ENCODE results near the gene PCK2. TPM values are rescaled to one million over a fixed set of nuclear protein-coding genes. Genes with fewer than 3 reads are reported as not detected.
"Not testable (repeated sequence)": the region's sequence is repeated elsewhere in the genome, so short reads cannot be mapped to it uniquely, and the experiment has no call there.

Gene PCK2
- total RNA-seq, 1 donor from 2014 or later, result 39.1 TPM

- no peak for DNase-seq (ENCODE audit: low spot score)
Measured at GRCh38 chr14:24093207-24093900, 757 bp upstream of the PCK2 start.

GRCh38 chr14:24094841-24095270 lies 745 bp downstream of the PCK2 start:
- DNase-seq (ENCODE audit: low spot score), result peak; percentile 68

GRCh38 chr14:24095271-24096068 lies 1.4 kb downstream of the PCK2 start:
- DNase-seq (ENCODE audit: low spot score), result no peak

GRCh38 chr14:24096545-24097181 lies 2.6 kb downstream of the PCK2 start:
- DNase-seq (ENCODE audit: low spot score), result no peak

- no peak for DNase-seq (ENCODE audit: low spot score)
Measured at GRCh38 chr14:24098229-24098926, 4.3 kb downstream of the PCK2 start.

- no peak for DNase-seq (ENCODE audit: low spot score)
Measured at GRCh38 chr14:24098927-24099813, 5.1 kb downstream of the PCK2 start.

- no peak for DNase-seq (ENCODE audit: low spot score)
Measured at GRCh38 chr14:24100197-24100981, 6.3 kb downstream of the PCK2 start.

GRCh38 chr14:24100982-24101494 lies 6.9 kb downstream of the PCK2 start:
- DNase-seq (ENCODE audit: low spot score), result no peak

GRCh38 chr14:24102357-24103048 lies 8.4 kb downstream of the PCK2 start:
- DNase-seq (ENCODE audit: low spot score), result no peak

GRCh38 chr14:24103451-24103850 lies 9.3 kb downstream of the PCK2 start:
- no peak for DNase-seq (ENCODE audit: low spot score)

- not testable (repeated sequence) for DNase-seq (ENCODE audit: low spot score)
Measured at GRCh38 chr14:24105609-24106239, 11.6 kb downstream of the PCK2 start.

- DNase-seq (ENCODE audit: low spot score), result no peak
Measured at GRCh38 chr14:24106672-24107271, 12.7 kb downstream of the PCK2 start.

- no peak for DNase-seq (ENCODE audit: low spot score)
Measured at GRCh38 chr14:24108336-24108874, 14.3 kb downstream of the PCK2 start.

- no peak for DNase-seq (ENCODE audit: low spot score)
Measured at GRCh38 chr14:24110060-24110459, 15.9 kb downstream of the PCK2 start.

- no peak for DNase-seq (ENCODE audit: low spot score)
Measured at GRCh38 chr14:24110523-24110922, 16.4 kb downstream of the PCK2 start.

GRCh38 chr14:24113379-24113800 lies 19.3 kb downstream of the PCK2 start:
- DNase-seq (ENCODE audit: low spot score), result no peak

GRCh38 chr14:24113801-24114531 lies 19.9 kb downstream of the PCK2 start:
- peak; percentile 95 for DNase-seq (ENCODE audit: low spot score)
